ENCODE results near the gene EML2.

GRCh38 chr19:45587873-45588272 lies 51.3 kb downstream of the EML2 start:
- no peak for TF ChIP-seq CTCF (IDR thresholded peaks at IDR 0.05 in 4 of 5, conservative IDR thresholded peaks at IDR 0.05 in 1 of 5)
- TF ChIP-seq POLR2A (IDR thresholded peaks at IDR 0.05) = no peak
